Heart left ventricle (tissue), 16 donors: ENCODE results near the gene ARMS2. TPM values are rescaled to one million over a fixed set of nuclear protein-coding genes. Genes with fewer than 3 reads are reported as not detected.

Source experiments
- ATAC-seq, 4 donors: fragments of 200-7000 bp; cut with Tn5 transposase; one replicate each; pipeline ENCODE4 v1.9.1; 2020 to 2022; ENCODE audit warnings: moderate library complexity in 4 of 4, mild to moderate bottlenecking in 3 of 4, moderate number of reproducible peaks in 1 of 4
- DNase-seq, 5 donors: peaks; one replicate each; pipeline ENCODE4 v3.0.0-alpha.2; 2020
- H3K27ac ChIP-seq, 12 donors: fragments of 200-600 bp; sonication (generic) in 4 of 12; one replicate each; pipeline versions ENCODE4 v1.5.0 to v1.8.0; 2016 to 2022; ENCODE audit warnings: mild to moderate bottlenecking in 2 of 12
- H3K27me3 ChIP-seq, 9 donors: fragments of 200-600 bp; sonication (generic) in 2 of 9; one replicate each; pipeline versions ENCODE4 v1.5.1 to v1.8.0; 2016 to 2022; ENCODE audit warnings: mild to moderate bottlenecking in 3 of 9
- H3K36me3 ChIP-seq, 9 donors: fragments of 200-600 bp; sonication (generic) in 2 of 9; one replicate each; pipeline versions ENCODE4 v1.5.0 to v1.8.0; 2018 to 2022; ENCODE audit warnings: mild to moderate bottlenecking in 2 of 9
- H3K4me1 ChIP-seq, 12 donors: fragments of 200-600 bp; sonication (generic) in 4 of 12; one replicate each; pipeline versions ENCODE4 v1.5.0 to v1.8.0; 2016 to 2022; ENCODE audit warnings: mild to moderate bottlenecking in 3 of 12
- H3K4me3 ChIP-seq, 12 donors: fragments of 200-600 bp; sonication (generic) in 4 of 12; one replicate each; pipeline versions ENCODE4 v1.5.0 to v1.8.0; 2017 to 2022; ENCODE audit warnings: mild to moderate bottlenecking in 9 of 12, moderate library complexity in 4 of 12
- H3K9me3 ChIP-seq, 12 donors: fragments of 200-600 bp; sonication (generic) in 4 of 12; one replicate each; pipeline versions ENCODE4 v1.5.0 to v1.8.0; 2016 to 2022; ENCODE audit warnings: mild to moderate bottlenecking in 1 of 12
- POLR2A ChIP-seq, 2 donors: fragments of 450-650 bp; IDR thresholded peaks; one replicate each; pipeline ENCODE4 v1.6.1; 2017; ENCODE audit warnings: antibody characterized with exemption in 2 of 2, mild to moderate bottlenecking in 2 of 2, moderate library complexity in 2 of 2
- WGBS, 4 donors: extraction: QIAGEN DNeasy Blood & Tissue Kit in 2 of 4; methylation state at CpG; one replicate each; pipeline versions ENCODE4 v1.1.5 to v1.1.7; 2013 to 2018; 5-methylcytosine and 5-hydroxymethylcytosine counted together
- intact Hi-C, 10 donors: fragments of 100-400 bp; cut with DNase I; formaldehyde crosslinking; loops; one replicate each; pipeline versions ENCODE4 v1.11.1 to v1.14.2; 2022
- polyA plus RNA-seq, 2 donors: library from polyadenylated mRNA; stranded (reverse); fragments of 200-250 nt; gene quantifications; one replicate each; pipeline ENCODE4 v1.2.3, GENCODE V29; 2013
- total RNA-seq, 9 donors: library from RNA; depleted of rRNA in 2 of 9; stranded (reverse); fragments of >200 nt in 2 of 9; fragmentation: NEBNext Ultra II Directional in 3 of 9; extraction: Animal tissue kit (Norgen Biotek cat#: 25700) in 3 of 9; gene quantifications; one replicate each; pipeline versions ENCODE4 v1.1.0 to v1.2.4, GENCODE V29; 2016 to 2023
- TF ChIP-seq, protein P1 (sequence below), 12 donors: fragments of 200-600 bp; sonication (generic) in 4 of 12; IDR thresholded peaks; one replicate each; pipeline versions ENCODE4 v1.5.0 to v1.8.0; 2018 to 2022; ENCODE audit warnings: antibody characterized with exemption in 12 of 12, mild to moderate bottlenecking in 5 of 12
- donor health status: ischemic (EF 13 %, LVEDD 7.1; RV severe dilation, severe dysfunction).
- donor health status: healthy with polysubstance abuse.
- donor health status: DM: no; HTN: yes; CAD: no.
- donor health status: DM: no; HTN: no; CAD: no.
- donor health status: ischemic (EF 25% LVEDD 6.9; RV normal size, moderate dysfunction).
- donor health status: ischemic (EF 25% LVEDD 5.7; RV mildly dilated, moderate dysfunction).
- donor health status: healthy.
- donor health status: DM: yes; HTN: yes; CAD: no.
- donor health status: ischemic (EF 35%, LVEDD 5.7; RV mildly dilated, moderate dysfunction).
- donor health status: nonischemic (EF 11% LVEDD 7.7; RV severe dilation, severe dysfunction).
- donor health status: DM: yes; HTN: yes; CAD: no.
- donor health status: PGD.
- donor health status: ischemic (EF 29% LVEDD 5.4; RV normal size, mild dysfunction).
- donor health status: nonischemic (EF 23%, LVEDD 6.1; RV moderate dilation, normal function).

ARMS2 gene
- total and polyA plus RNA-seq, 11 donors = 0.87 to 1.5 (median 1.2) TPM; not detected in 8

DNA sequence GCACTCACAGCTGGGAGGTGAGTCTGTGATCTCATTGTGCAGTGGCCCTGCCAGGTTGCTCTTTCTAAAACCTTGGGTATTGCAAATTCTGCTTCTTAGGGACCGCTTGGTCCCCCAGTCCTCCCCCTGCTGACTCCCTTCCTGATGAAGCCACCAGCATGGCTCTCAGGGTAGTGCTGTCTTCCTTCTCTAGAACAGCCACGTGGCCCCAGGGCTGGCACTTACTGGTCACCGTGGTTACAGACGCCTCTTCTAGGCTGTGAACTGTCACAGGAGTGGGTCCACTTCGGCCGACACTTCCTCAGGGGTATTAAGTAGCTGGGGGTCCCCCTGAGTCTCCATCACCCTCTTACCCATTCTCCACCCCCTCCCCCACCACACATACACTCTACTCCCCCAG, 4.2 kb downstream of the ARMS2 start:
- no peaks in the 10 kb centered on the region for H3K36me3 ChIP-seq
- H3K27ac ChIP-seq = peak overlapping the region in 1 of 12 donors; percentile 62
- 84 to 94% (median 88%) methylated on average over 2 to 6 of the region's 6 CpGs for WGBS, 4 donors
- no peak for ATAC-seq
- no peaks in the 10 kb centered on the region for H3K9me3 ChIP-seq
- no peak for TF ChIP-seq POLR2A (IDR thresholded peaks at IDR 0.05)
- TF ChIP-seq, protein P1, sequence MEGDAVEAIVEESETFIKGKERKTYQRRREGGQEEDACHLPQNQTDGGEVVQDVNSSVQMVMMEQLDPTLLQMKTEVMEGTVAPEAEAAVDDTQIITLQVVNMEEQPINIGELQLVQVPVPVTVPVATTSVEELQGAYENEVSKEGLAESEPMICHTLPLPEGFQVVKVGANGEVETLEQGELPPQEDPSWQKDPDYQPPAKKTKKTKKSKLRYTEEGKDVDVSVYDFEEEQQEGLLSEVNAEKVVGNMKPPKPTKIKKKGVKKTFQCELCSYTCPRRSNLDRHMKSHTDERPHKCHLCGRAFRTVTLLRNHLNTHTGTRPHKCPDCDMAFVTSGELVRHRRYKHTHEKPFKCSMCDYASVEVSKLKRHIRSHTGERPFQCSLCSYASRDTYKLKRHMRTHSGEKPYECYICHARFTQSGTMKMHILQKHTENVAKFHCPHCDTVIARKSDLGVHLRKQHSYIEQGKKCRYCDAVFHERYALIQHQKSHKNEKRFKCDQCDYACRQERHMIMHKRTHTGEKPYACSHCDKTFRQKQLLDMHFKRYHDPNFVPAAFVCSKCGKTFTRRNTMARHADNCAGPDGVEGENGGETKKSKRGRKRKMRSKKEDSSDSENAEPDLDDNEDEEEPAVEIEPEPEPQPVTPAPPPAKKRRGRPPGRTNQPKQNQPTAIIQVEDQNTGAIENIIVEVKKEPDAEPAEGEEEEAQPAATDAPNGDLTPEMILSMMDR (IDR thresholded peaks at IDR 0.05) = no peak
- peaks cover 0 to 28% (median 15%) of the 10 kb centered on the region in 12 donors for H3K4me1 ChIP-seq
- no peak overlapping the region for H3K4me3 ChIP-seq
- H3K27me3 ChIP-seq = peaks cover 0 to 41% (median 0%) of the 10 kb centered on the region in 9 donors
- DNase-seq = no peak
- intact Hi-C loops = no loop called here

DNA sequence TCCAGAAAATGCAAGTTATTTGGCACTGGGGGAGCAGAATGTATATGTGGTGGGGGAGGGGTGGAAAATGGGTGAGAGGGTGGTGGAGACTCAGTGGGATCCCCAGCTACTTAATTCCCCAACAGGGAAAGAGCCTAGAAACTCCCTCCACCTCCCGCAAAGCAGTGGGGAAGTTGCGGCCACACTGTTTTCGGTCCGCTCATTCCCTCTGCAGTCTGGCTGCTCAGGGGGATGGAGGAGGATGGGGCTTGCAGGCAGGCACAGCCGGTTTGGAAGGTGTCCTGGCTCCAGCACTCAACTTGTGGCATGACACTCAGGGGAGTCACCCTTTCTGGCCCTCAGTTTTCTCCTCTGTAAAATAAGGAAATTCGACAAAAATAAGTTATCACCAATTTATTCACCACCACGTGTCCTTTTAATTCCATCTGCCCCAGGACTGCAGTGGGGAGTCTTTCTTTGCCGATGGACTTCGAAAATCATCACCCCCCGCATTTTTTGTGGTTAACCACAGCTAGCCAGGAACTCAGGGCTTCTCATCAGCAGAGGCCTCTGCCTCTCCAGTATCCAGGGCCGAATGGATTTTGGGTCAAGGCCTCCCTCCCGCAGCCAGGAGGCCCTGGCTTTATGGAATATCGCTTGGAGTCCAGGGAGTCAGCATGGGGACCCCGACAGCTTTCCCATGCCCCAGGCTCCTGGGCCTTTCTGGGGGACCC, 5.3 kb downstream of the ARMS2 start:
- Histone ChIP-seq H3K4me3 (no peak overlapping the region), H3K27ac (no peak overlapping the region), H3K36me3 (no peaks in the 10 kb centered on the region), H3K9me3 (no peaks in the 10 kb centered on the region), H3K4me1 (peaks cover 0 to 37% (median 24%) of the 10 kb centered on the region in 12 donors), H3K27me3 (peaks cover 0 to 41% (median 0%) of the 10 kb centered on the region in 9 donors)
- WGBS, 4 donors = 84 to 92% (median 90%) methylated on average over 14 of the region's 14 CpGs
- no peak for ATAC-seq
- no peak for DNase-seq
- intact Hi-C loops = loop anchor here in 6 of 10 donors (2.0 to 10.0 kb wide), 3 partner anchors 38 to 105 kb away; partner anchors contain the start of gene DMBT1 (in 2 of the 6)
- TF ChIP-seq, protein P1 (IDR thresholded peaks at IDR 0.05) = no peak
- no peak for TF ChIP-seq POLR2A (IDR thresholded peaks at IDR 0.05)

DNA sequence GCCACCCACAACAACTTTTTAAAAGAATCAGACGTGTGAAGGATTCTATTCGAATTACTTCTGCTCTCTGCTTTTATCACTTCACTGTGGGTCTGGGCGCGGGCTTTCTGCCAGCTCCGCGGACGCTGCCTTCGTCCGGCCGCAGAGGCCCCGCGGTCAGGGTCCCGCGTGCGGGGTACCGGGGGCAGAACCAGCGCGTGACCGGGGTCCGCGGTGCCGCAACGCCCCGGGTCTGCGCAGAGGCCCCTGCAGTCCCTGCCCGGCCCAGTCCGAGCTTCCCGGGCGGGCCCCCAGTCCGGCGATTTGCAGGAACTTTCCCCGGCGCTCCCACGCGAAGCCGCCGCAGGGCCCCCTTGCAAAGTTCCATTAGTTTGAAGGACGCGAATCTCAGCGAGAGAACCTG, 6.4 kb downstream of the ARMS2 start:
- Histone ChIP-seq H3K4me3 (peak overlapping the region; percentile 42 to 97 (median 75)), H3K36me3 (peaks cover 0 to 5% (median 0%) of the 10 kb centered on the region in 9 donors), H3K4me1 (peaks cover 0 to 45% (median 24%) of the 10 kb centered on the region in 12 donors), H3K27me3 (peaks cover 0 to 38% (median 0%) of the 10 kb centered on the region in 9 donors), H3K9me3 (no peaks in the 10 kb centered on the region), H3K27ac (peak overlapping the region in 11 of 12 donors; percentile 60 to 86 (median 74))
- DNase-seq = peak in 1 of 5 donors; percentile 33
- whole genome bisulfite sequencing, 4 donors = 0 to 1% (median 1%) methylated on average over 5 to 40 of the region's 40 CpGs
- intact Hi-C loops = loop anchor here in 6 of 10 donors (2.0 to 10.0 kb wide), 3 partner anchors 36 to 104 kb away; partner anchors contain the start of gene DMBT1 (in 2 of the 6)
- ATAC-seq = no peak
- no peak for TF ChIP-seq POLR2A (IDR thresholded peaks at IDR 0.05)
- TF ChIP-seq, protein P1 (IDR thresholded peaks at IDR 0.05) = no peak

DNA sequence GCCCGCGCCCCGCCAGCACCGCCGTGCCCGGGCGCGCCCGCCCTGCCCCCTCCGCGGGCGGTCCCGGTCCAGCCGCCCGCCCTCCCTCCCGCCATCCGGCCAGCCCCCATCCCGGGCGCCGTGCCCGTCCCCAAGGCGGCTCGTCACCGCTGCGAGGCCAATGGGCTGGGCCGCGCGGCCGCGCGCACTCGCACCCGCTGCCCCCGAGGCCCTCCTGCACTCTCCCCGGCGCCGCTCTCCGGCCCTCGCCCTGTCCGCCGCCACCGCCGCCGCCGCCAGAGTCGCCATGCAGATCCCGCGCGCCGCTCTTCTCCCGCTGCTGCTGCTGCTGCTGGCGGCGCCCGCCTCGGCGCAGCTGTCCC, 6.9 kb downstream of the ARMS2 start, which contains the start of gene HTRA1:
TSS of gene HTRA1 (plus strand) at position 187 of the 362 bp plus-strand sequence. CDS start at position 287, 100 bp downstream.
- Histone ChIP-seq H3K4me3 (peak within 1 kb of the TSS; percentile 66 to 97 (median 83)), H3K9me3 (no peaks in the 10 kb centered on the region), H3K27ac (peak within 1 kb of the TSS; percentile 33 to 86 (median 77)), H3K4me1 (peaks cover 0 to 45% (median 24%) of the 10 kb centered on the region in 12 donors), H3K27me3 (peaks cover 0 to 37% (median 0%) of the 10 kb centered on the region in 9 donors), H3K36me3 (peaks cover 0 to 8% (median 0%) of the 10 kb centered on the region in 9 donors)
- intact Hi-C loops = loop anchor here in 6 of 10 donors (2.0 to 10.0 kb wide), 3 partner anchors 36 to 103 kb away; partner anchors contain the start of gene DMBT1 (in 2 of the 6)
- DNase-seq = peak; percentile 83 to 90 (median 90)
- ATAC-seq = peak; percentile 72 to 87 (median 80)
- 0 to 1% (median 0%) methylated on average over 6 to 56 of the region's 56 CpGs for WGBS, 4 donors
- no peak for TF ChIP-seq POLR2A (IDR thresholded peaks at IDR 0.05)
- TF ChIP-seq, protein P1 (IDR thresholded peaks at IDR 0.05) = no peak
